ENCODE data around the gene TEX2.
"Not testable (repeated sequence)": the region's sequence is repeated elsewhere in the genome, so short reads cannot be mapped to it uniquely, and the experiment has no call there.

TEX2 gene

DNA sequence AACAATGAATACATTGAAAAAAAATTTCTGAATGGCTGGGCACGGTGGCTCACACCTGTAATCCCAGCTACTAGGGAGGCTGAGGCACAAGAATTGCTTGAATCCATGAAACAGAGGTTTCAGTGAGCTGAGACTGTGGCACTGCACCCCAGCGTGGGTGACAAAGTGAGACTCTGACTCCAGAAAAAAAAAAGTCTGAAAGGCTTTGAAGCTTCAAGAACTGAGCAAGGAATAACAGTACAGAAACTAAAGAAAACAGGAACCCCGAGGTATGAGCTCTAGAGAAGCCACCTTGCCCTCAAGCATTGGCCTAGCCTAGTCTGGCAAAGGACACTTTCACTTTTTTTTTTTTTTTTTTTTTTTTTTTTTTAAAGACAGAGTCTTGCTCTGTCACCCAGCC lies 45.0 kb downstream of the TEX2 start:
- TF ChIP-seq ZNF274 (IDR thresholded peaks at IDR 0.05; ENCODE audit: low read depth, low read length): no peak
- H3K4me3 ChIP-seq (ENCODE audit: low read length): no peak overlapping the region

DNA sequence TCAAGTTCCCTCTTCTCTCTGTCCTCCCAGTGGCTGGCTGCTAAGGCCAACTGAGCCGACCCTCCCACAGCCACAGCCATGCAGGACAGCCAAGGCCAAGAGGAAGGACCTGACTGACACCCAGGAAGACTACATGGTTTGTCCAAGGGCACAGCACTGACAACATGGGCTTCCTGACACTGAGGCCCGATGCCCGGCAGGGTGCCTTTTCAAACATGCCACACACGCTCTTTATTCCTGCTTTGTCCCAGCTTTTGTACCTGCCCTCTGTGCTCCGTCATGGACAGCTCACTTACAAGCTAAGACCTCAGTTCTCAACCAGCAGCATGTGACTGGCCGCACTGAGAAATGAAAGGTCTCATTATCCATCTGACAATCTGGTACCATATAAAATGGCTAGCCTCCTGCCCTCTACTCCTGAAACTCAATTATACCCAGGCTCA lies 45.8 kb downstream of the TEX2 start:
- TF ChIP-seq ZNF274 (IDR thresholded peaks at IDR 0.05; ENCODE audit: low read depth, low read length): no peak
- H3K4me3 ChIP-seq (ENCODE audit: low read length): no peak overlapping the region; the same call in 1 of the 2 replicates

DNA sequence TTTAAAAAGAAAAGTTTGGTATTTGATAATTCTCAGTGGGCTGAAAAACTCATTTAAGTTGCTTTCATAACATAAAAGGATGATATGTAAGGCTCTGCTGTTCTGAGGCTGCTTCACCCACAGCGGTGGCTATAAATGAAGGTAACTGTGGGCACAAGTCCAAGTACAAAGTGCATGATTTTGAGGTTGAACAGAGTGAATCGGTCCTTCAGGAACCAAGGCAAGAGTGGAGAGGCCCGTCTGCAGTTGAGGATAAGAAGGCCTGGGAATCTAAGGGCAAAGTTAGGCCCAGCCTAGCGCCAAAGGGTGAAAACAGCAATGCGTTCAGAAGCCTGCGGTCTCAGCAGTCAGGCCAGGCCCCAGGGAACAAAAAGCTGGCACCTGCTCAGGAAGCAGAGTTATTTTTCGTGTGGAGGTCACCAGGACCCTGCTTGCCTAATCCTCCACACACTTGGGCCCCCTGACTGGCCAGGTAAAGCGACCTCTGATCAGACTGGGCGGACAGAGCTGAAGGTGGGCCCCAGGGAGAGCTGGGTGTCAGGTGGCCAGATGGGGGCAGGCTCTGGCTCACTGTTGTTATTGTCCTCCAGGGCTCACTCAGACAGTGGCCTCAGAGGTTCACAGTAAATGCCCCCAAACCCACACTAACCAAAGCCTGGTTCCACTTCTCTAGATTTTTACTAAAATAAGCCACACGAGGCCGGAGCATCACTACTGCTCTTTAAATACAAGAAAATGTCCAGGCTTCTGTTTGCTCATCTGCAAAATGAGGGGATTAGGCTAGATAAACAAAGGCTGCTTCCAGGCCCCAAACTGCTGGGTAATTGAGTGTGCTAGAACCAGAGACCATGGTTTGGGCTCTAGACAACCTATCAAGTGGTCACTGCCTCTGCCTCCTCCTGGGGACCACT lies 46.5 kb downstream of the TEX2 start:
- no peak for TF ChIP-seq ZNF274 (IDR thresholded peaks at IDR 0.05; ENCODE audit: low read depth, low read length)
- no peak overlapping the region; the same call in 1 of the 2 replicates for H3K4me3 ChIP-seq (ENCODE audit: low read length)

DNA sequence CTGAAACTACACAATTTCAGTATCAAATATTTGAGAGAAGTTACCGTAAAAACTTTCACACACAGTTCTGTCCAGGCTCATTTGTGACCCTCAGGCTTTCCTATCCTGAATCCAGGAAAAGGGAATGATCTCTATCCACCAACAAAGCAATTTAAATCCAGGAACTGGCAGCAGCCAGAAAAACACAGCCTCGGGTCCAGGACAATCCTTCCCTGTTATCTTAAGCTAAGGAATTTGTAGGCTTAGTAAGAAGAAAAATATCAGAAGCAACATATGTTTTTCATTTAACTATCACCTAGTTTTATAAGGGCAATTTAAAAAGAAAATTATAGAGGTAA lies 47.1 kb downstream of the TEX2 start:
- H3K4me3 ChIP-seq (ENCODE audit: low read length): no peak overlapping the region
- TF ChIP-seq ZNF274 (IDR thresholded peaks at IDR 0.05; ENCODE audit: low read depth, low read length): no peak

DNA sequence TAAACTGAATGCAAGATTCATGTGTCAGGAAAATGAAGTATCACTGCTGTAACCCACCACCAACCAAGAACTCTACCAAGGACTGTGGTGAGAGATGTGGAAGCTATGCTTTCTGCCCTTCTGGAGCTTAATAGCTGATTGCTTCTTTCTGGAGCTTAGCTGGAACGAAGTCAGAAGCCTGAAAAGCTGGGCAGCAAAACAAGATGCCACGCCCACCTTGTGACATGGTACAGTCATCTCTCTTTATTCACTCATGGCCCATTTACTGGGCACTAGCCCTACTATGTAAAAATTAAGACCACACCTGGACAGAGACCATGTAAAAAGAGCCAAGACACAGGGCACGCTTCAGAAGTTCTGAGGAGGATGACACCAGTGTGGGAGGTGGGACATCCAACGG lies 48.1 kb downstream of the TEX2 start:
- no peak for TF ChIP-seq ZNF274 (IDR thresholded peaks at IDR 0.05; ENCODE audit: low read depth, low read length)
- no peak overlapping the region for H3K4me3 ChIP-seq (ENCODE audit: low read length)

DNA sequence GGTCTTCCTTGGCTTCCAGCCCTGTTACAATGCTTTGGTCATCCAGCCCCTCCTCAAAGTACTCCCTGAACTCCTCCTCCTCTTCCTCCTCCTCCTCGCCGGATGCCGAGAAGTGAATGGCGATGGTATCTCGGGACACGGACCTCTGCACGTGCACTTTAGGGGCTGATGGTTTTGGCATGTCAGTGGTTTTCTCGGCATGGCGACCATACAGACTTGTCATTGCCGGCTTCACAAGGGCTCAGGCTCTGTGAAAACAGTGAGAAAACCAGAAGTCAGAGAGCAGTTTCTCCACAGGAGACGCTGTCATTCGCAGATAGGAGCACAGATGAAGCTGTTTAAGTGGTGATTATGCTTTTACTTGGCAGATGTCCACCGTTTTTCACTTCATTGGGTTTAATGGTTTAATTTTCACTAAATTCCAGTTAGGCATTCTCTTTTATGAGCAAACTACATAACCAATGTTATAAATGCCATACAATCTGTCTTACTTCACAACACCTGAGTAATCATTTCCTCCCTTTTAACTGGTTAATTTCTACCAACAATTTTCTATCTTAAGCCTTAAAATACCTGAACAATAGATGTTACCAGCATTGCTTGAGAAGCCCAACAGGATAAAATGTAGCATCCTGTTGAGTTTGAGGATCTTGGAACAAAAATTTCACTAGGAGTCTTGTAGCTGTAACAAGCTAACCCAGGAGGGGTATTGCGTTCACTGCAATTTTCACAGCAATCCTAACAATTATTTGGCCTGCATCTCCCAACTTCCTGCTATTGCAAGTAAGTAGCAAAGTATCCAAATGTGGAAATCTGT lies 48.9 kb downstream of the TEX2 start:
- H3K4me3 ChIP-seq (ENCODE audit: low read length): no peak overlapping the region
- TF ChIP-seq ZNF274 (IDR thresholded peaks at IDR 0.05; ENCODE audit: low read depth, low read length): no peak

DNA sequence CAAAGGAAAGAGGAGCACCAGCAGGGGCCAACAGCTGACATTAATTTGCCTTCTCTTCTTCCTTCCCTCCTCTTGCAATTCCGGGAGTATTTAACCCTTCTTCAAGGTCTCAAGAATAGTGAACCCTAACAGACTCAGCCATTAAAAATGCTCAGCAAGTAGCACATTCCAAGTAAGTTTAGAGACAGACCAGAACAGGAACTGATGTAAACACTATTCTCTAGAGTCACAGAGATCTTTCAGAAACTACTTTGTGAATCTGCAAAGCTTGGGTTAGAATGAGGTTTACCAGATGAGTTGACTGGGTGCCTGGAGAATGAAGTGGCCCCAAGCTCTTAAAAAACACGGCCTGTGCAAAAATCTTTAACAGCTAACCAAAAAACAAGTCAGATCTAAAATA lies 50.9 kb downstream of the TEX2 start:
- no peak for TF ChIP-seq ZNF274 (IDR thresholded peaks at IDR 0.05; ENCODE audit: low read depth, low read length)
- no peak overlapping the region for H3K4me3 ChIP-seq (ENCODE audit: low read length)

DNA sequence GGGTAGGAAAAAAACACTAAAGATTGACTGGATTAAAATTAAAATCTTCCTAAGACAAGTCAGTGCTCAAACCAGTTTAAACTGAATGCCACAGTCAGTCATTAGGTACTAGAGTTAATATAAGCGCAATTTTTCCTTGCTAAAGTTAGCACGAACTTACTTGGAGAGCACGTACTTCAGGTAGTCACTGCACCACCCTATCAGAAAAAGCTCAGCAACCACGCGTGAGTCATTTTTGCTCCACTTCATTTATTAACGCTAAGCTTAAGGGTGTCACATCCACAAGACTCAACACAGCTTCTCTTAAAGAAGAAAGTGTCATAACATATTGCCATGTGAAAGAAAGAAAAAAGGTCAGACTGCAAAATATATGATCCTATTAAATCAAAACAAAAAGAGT lies 53.1 kb downstream of the TEX2 start:
- no peak overlapping the region for H3K4me3 ChIP-seq (ENCODE audit: low read length)
- TF ChIP-seq ZNF274 (IDR thresholded peaks at IDR 0.05; ENCODE audit: low read depth, low read length): no peak

DNA sequence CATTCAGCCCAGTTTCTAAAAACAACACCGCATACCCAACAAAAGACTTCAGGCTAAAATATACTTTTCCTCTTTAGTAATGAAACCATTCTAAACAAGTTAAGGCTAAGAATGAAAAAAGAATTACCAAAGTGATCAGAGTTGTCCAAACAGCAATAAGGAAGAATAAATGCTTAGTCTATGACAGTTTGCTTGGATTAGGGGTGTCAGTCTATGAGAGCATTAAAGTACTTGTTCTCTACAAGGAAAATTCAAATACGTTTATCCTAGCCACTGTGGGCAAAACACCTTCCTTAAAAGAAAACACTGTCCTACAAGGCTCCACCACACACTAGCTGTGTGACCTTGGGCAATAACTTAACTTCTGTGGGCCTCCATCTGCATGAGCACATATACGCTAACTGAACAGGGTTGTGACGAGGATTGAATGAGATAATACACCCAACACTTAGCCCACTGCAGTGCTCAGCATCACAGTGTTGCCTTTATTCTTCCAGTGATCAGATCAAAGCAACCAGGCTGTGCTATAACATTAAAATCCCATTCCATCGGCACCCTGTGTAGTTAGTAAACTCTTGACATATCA lies 53.6 kb downstream of the TEX2 start:
- TF ChIP-seq ZNF274 (IDR thresholded peaks at IDR 0.05; ENCODE audit: low read depth, low read length): no peak
- no peak overlapping the region for H3K4me3 ChIP-seq (ENCODE audit: low read length)

DNA sequence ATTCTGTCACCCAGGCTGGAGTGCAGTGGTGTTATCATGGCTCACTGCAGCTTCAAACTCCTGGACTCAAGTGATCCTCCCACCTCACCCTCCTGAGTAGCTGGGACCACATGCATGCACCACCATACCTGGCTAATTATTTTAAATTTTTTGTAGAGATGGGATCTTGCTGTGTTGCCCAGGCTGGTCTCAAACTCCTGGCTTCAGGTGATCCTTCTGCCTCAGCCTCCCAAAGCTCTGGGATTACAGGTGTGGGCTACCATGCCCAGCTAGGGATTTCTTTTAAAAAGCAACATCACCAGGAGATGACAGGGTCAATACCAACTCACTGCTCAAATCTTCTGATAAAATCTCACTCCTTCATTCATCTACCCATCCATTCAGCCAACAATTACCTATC lies 54.4 kb downstream of the TEX2 start:
- H3K4me3 ChIP-seq (ENCODE audit: low read length): not testable (repeated sequence)

DNA sequence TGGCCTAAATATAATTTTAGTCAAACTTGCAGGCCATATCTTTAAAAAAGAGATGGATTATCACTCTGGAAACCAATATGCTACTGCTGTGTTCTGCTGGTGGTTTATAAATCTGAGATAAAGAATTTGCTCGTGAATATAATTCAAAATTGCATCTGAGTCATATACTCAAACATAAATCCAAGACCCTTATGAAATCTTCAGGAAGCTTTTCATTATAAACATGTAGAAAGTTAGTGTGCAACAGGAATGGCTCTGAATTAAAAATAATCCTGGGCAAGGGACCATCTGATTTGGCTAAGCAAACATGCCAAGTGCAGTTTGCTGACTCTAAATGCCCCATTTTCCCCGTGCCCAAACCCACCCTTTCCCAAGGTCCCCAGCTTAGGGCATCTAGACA lies 57.3 kb downstream of the TEX2 start:
- no peak for TF ChIP-seq ZNF274 (IDR thresholded peaks at IDR 0.05; ENCODE audit: low read depth, low read length)
- no peak overlapping the region for H3K4me3 ChIP-seq (ENCODE audit: low read length)

DNA sequence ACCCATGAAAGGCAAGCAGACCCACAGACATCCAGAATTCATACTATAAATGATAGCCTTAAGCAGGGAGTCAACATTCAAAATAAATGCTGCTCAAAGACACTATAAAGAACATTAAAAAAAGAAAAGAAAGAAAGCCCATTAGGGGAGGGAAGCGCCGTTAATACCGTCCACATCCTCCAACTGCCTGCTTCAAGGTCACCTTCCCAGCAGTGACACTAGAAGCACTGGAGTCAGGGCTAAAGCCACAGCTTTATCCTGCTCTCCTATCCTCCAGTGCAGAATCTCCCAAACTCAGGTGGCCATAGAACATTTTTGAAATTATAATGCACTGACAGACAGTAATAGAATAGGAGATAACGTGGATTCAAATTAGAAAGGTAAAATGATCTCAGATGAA lies 59.4 kb downstream of the TEX2 start:
- no peak for TF ChIP-seq ZNF274 (IDR thresholded peaks at IDR 0.05; ENCODE audit: low read depth, low read length)
- H3K4me3 ChIP-seq (ENCODE audit: low read length): no peak overlapping the region

DNA sequence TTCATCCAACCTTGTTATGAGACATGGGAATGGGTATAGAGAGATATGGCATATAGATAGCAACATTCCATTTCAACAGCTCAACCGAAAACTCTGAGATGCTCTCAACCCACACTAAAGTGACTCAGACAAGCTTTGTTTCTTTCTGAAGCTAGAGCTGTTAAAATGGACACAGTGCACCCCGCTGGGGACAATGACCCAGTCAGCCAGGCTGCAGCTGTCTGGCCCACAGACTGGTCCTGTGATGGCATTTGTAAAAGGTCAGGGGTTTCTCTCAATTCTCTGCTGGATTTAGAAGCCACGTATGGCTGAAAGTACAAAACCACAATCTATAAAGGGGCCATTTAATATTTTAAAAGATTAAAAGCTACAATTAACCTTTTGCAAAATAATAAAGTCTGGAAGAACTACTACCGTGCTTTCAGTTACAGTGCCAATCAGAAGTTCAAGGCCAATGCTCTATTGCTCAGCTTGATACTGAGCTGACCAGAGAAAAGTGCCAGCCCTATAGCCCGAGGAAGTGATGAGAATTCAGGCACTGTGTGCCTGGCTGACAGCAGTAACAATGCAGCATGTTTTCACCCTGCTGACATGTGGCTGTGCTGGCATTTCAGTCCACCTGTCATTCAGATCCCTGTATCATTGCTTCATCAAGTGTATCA lies 60.2 kb downstream of the TEX2 start:
- TF ChIP-seq ZNF274 (IDR thresholded peaks at IDR 0.05; ENCODE audit: low read depth, low read length): no peak
- no peak overlapping the region for H3K4me3 ChIP-seq (ENCODE audit: low read length)
